ENCODE data around the gene MUS81. TPM values are rescaled to one million over a fixed set of nuclear protein-coding genes. Genes with fewer than 3 reads are reported as not detected.

The MUS81 gene
- total RNA-seq, 4 donors from 2014 or later: 54.0 to 83.1 (median 68.3) TPM

GRCh38 chr11:65857853-65858680 lies 2.2 kb upstream of the MUS81 start, which contains the start of gene CFL1:
Gene CFL1 (minus strand): TSS chr11:65858180. CDS start chr11:65858099, 81 bp downstream.
- H3K4me3 ChIP-seq: peak within 1 kb of the TSS; percentile 88 to 92 (median 90)
- peak; percentile 95 to 99 for TF ChIP-seq POLR2A (IDR thresholded peaks at IDR 0.05)
- TF ChIP-seq EP300 (IDR thresholded peaks at IDR 0.05): peak; percentile 89 to 99
- peak in 2 of 5 experiments; percentile 37 to 42 for TF ChIP-seq CTCF (IDR thresholded peaks at IDR 0.05)
- H3K36me3 ChIP-seq: peaks cover 2 to 48% (median 28%) of the 10 kb centered on the region in 3 donors
- H3K4me1 ChIP-seq: peaks cover 0 to 65% (median 24%) of the 10 kb centered on the region in 4 donors
- WGBS, 2 donors: 0% methylated on average over 26 to 40 of the region's 92 CpGs
- no peaks in the 10 kb centered on the region for H3K27me3 ChIP-seq
- H3K27ac ChIP-seq: peak within 1 kb of the TSS; percentile 96 to 99 (median 98)
- no peaks in the 10 kb centered on the region for H3K9me3 ChIP-seq
- DNase-seq (ENCODE audit: low spot score in 2 of 2): peak; percentile 94 to 97

GRCh38 chr11:65858681-65859087 lies 1.5 kb upstream of the MUS81 start:
- peaks cover 0 to 69% (median 24%) of the 10 kb centered on the region in 4 donors for H3K4me1 ChIP-seq
- WGBS, 2 donors: 0 to 1% methylated on average over 10 of the region's 10 CpGs

GRCh38 chr11:65859095-65859811 lies 980 bp upstream of the MUS81 start:
- H3K4me1 ChIP-seq: peaks cover 0 to 65% (median 24%) of the 10 kb centered on the region in 4 donors
- H3K27ac ChIP-seq: peak overlapping the region; percentile 96 to 99 (median 98)
- no peaks in the 10 kb centered on the region for H3K9me3 ChIP-seq
- H3K27me3 ChIP-seq: no peaks in the 10 kb centered on the region
- WGBS, 2 donors: 0 to 1% methylated on average over 21 to 32 of the region's 46 CpGs
- peak; percentile 98 to 99 for DNase-seq (ENCODE audit: low spot score in 2 of 2)
- TF ChIP-seq CTCF (IDR thresholded peaks at IDR 0.05): peak in 4 of 5 experiments; percentile 4 to 38 (median 18)
- peak in 1 of 2 donors; percentile 96 for TF ChIP-seq POLR2A (IDR thresholded peaks at IDR 0.05)
- TF ChIP-seq EP300 (IDR thresholded peaks at IDR 0.05): peak; percentile 53 to 98
- H3K36me3 ChIP-seq: peaks cover 0 to 48% (median 26%) of the 10 kb centered on the region in 3 donors
- peak overlapping the region; percentile 69 to 91 (median 88) for H3K4me3 ChIP-seq

More at GRCh38 chr11:65858681-65859087, 1.5 kb upstream of the MUS81 start:
- no peak for DNase-seq (ENCODE audit: low spot score in 2 of 2)
- Histone ChIP-seq H3K9me3 (no peaks in the 10 kb centered on the region), H3K36me3 (peaks cover 1 to 48% (median 24%) of the 10 kb centered on the region in 3 donors), H3K27me3 (no peaks in the 10 kb centered on the region), H3K4me3 (peak overlapping the region; percentile 69 to 91 (median 88)), H3K27ac (peak overlapping the region; percentile 96 to 99 (median 98))
- TF ChIP-seq CTCF (IDR thresholded peaks at IDR 0.05) (no peak), EP300 (IDR thresholded peaks at IDR 0.05) (no peak), POLR2A (IDR thresholded peaks at IDR 0.05) (no peak)

GRCh38 chr11:65859812-65860277 lies 388 bp upstream of the MUS81 start:
- Histone ChIP-seq H3K4me1 (peaks cover 0 to 59% (median 24%) of the 10 kb centered on the region in 4 donors), H3K27ac (peak overlapping the region; percentile 96 to 99 (median 98)), H3K9me3 (no peaks in the 10 kb centered on the region), H3K36me3 (peaks cover 0 to 48% (median 28%) of the 10 kb centered on the region in 3 donors), H3K4me3 (peak overlapping the region; percentile 69 to 91 (median 88)), H3K27me3 (no peaks in the 10 kb centered on the region)
- DNase-seq (ENCODE audit: low spot score in 2 of 2): no peak
- TF ChIP-seq EP300 (IDR thresholded peaks at IDR 0.05): no peak
- no peak for TF ChIP-seq POLR2A (IDR thresholded peaks at IDR 0.05)
- TF ChIP-seq CTCF (IDR thresholded peaks at IDR 0.05): no peak
- WGBS, 2 donors: 1 to 2% methylated on average over 16 of the region's 16 CpGs

All from tibial nerve (tissue), 4 donors.